GM12892 (cell line): ENCODE results near the gene USP40.

Source experiments
- POLR2A ChIP-seq: IDR thresholded peaks from 2 replicates; pipeline ENCODE4 v1.6.1; 2011; ENCODE audit warnings: low read depth, low read length, control low read depth
- POLR2AphosphoS5 ChIP-seq: IDR thresholded peaks from 2 replicates; pipeline ENCODE4 v1.6.1; 2011; ENCODE audit warnings: low read depth, low read length, control low read depth
- TAF1 ChIP-seq: IDR thresholded peaks from 2 replicates; pipeline ENCODE4 v1.6.1; 2011; ENCODE audit warnings: low read depth, mild to moderate bottlenecking, control low read depth, low read length, borderline replicate concordance

- TF ChIP-seq POLR2A (no peak), POLR2AphosphoS5 (no peak), TAF1 (no peak)
Measured at GRCh38 chr2:233455006-233455405, 111.6 kb downstream of the USP40 start.
